B cell (primary cell): ENCODE data around the gene ISM1. TPM values are rescaled to one million over a fixed set of nuclear protein-coding genes. Genes with fewer than 3 reads are reported as not detected.

Experiments used
- ATAC-seq: fragments of 200-7000 bp; cut with Tn5 transposase; one replicate; pipeline ENCODE4 v1.10.0; 2021; ENCODE audit warnings: low read depth, mild to moderate bottlenecking, moderate number of reproducible peaks, moderate library complexity
- CTCF ChIA-PET: fragments of 350-600 bp; sonication (Branson Sonifier 250); formaldehyde crosslinking; loops from one replicate; lab custom pipeline; 2021; ENCODE audit warnings: antibody characterized with exemption, inconsistent platforms; lab: Charles Lee
- POLR2A ChIA-PET: fragments of 350-600 bp; sonication (Branson Sonifier 250); formaldehyde crosslinking; loops from one replicate; lab custom pipeline; 2021; ENCODE audit warnings: antibody characterized with exemption; lab: Charles Lee
- DNase-seq: peaks from one replicate; pipeline ENCODE4 v3.0.0; 2013
- H2AFZ ChIP-seq: 2 replicates; pipeline ENCODE4 v1.6.1; 2012; ENCODE audit warnings: mild to moderate bottlenecking, low read depth, low read length; ENCODE audit not compliant: insufficient read depth, poor library complexity, severe bottlenecking
- H3K27ac ChIP-seq, 2 donors: 1 replicate in 1 of 2; 2 replicates in 1 of 2; pipeline ENCODE4 v1.5.1; 2012 to 2013; ENCODE audit warnings: low read length in 2 of 2, mild to moderate bottlenecking in 2 of 2, moderate library complexity in 1 of 2
- H3K27me3 ChIP-seq, 4 experiments: fragments of 200-600 bp in 1 of 4; sonication (generic) in 1 of 4; replicated peaks in 1 of 4; 1 replicate in 2 of 4; 2 replicates in 2 of 4; pipeline versions ENCODE4 v1.6.1 to v1.7.0; 2013 to 2016; ENCODE audit warnings: low read length in 3 of 4, mild to moderate bottlenecking in 2 of 4, mixed read lengths in 1 of 4, moderate library complexity in 1 of 4; ENCODE audit not compliant: insufficient read depth in 4 of 4, control insufficient read depth in 3 of 4; ENCODE audit errors: control extremely low read depth in 1 of 4
- H3K36me3 ChIP-seq, 2 experiments: replicated peaks in 1 of 2; 1 replicate in 1 of 2; 2 replicates in 1 of 2; pipeline versions ENCODE4 v1.6.1 to v1.7.1; 2013; ENCODE audit warnings: low read length in 1 of 2; ENCODE audit not compliant: insufficient read depth in 2 of 2, control insufficient read depth in 1 of 2; ENCODE audit errors: control extremely low read depth in 1 of 2, extremely low read depth in 1 of 2
- H3K4me1 ChIP-seq, 2 donors: fragments of 200-600 bp in 1 of 2; sonication (generic) in 1 of 2; 1 replicate in 1 of 2; 2 replicates in 1 of 2; pipeline versions ENCODE4 v1.5.1 to v1.6.1; 2013 to 2017; ENCODE audit warnings: low read length in 2 of 2; ENCODE audit not compliant: control insufficient read depth in 2 of 2, insufficient read depth in 2 of 2
- H3K4me2 ChIP-seq: replicated peaks from 2 replicates; pipeline ENCODE3; 2012; ENCODE audit warnings: mild to moderate bottlenecking, low read depth, low read length; ENCODE audit not compliant: poor library complexity, severe bottlenecking
- H3K4me3 ChIP-seq, 5 experiments: fragments of 200-600 bp in 1 of 5; sonication (generic) in 1 of 5; 1 replicate in 3 of 5; 2 replicates in 2 of 5; pipeline versions ENCODE4 v1.5.1 to v1.7.0; 2011 to 2016; ENCODE audit warnings: low read length in 4 of 5, mild to moderate bottlenecking in 4 of 5, low read depth in 2 of 5, control low read depth in 1 of 5, moderate library complexity in 1 of 5; ENCODE audit not compliant: insufficient read depth in 1 of 5; ENCODE audit errors: control extremely low read depth in 1 of 5, extremely low read depth in 1 of 5
- H3K79me2 ChIP-seq: fragments of 200-600 bp; sonication (generic); one replicate; pipeline ENCODE4 v1.6.0; 2016; ENCODE audit warnings: low read length; ENCODE audit not compliant: control insufficient read depth, insufficient read depth
- H3K9ac ChIP-seq: fragments of 200-600 bp; sonication (generic); 2 replicates; pipeline ENCODE4 v1.6.1; 2017; ENCODE audit warnings: mild to moderate bottlenecking, low read length, moderate library complexity
- H3K9me3 ChIP-seq, 3 donors: one replicate each; pipeline versions ENCODE4 v1.6.1 to v1.7.1; 2013; ENCODE audit warnings: low read length in 2 of 3; ENCODE audit not compliant: control insufficient read depth in 2 of 3, insufficient read depth in 1 of 3; ENCODE audit errors: control extremely low read depth in 1 of 3
- H4K20me1 ChIP-seq: 2 replicates; pipeline ENCODE4 v1.6.0; 2012; ENCODE audit warnings: mild to moderate bottlenecking, low read length; ENCODE audit not compliant: insufficient read depth, control insufficient read depth, poor library complexity, severe bottlenecking
- H3K27ac Mint-ChIP-seq: one replicate; pipeline ENCODE4 v1.8.0; 2021; ENCODE audit warnings: mixed read lengths
- H3K27me3 Mint-ChIP-seq: one replicate; pipeline ENCODE4 v1.8.0; 2021; ENCODE audit warnings: mixed read lengths
- H3K4me1 Mint-ChIP-seq: one replicate; pipeline ENCODE4 v1.8.0; 2021; ENCODE audit warnings: mixed read lengths
- H3K4me3 Mint-ChIP-seq: one replicate; pipeline ENCODE4 v1.8.0; 2021; ENCODE audit warnings: mixed read lengths
- H3K9me3 Mint-ChIP-seq: one replicate; pipeline ENCODE4 v1.8.0; 2022; ENCODE audit warnings: mixed read lengths; ENCODE audit not compliant: insufficient read depth
- CTCF ChIP-seq: fragments of 200-600 bp; IDR thresholded peaks from one replicate; pipeline ENCODE4 v1.8.0; 2022; ENCODE audit warnings: antibody characterized with exemption, mild to moderate bottlenecking
- EZH2 ChIP-seq: IDR thresholded peaks from 2 replicates; pipeline ENCODE4 v1.6.1; 2012; ENCODE audit warnings: borderline replicate concordance, low read depth, mild to moderate bottlenecking, moderate library complexity, low read length; ENCODE audit not compliant: insufficient read depth, poor library complexity, severe bottlenecking
- WGBS: methylation state at CpG from one replicate; pipeline ENCODE4 v1.1.5; 2013; ENCODE audit warnings: missing lambda C conversion rate; ENCODE audit not compliant: insufficient coverage; 5-methylcytosine and 5-hydroxymethylcytosine counted together
- intact Hi-C: fragments of 100-400 bp; cut with micrococcal nuclease; formaldehyde crosslinking; loops from one replicate; pipeline ENCODE4 v1.10.0; 2022
- polyA plus RNA-seq: library from polyadenylated mRNA; depleted of rRNA; stranded (reverse); fragments of >200 nt; gene quantifications from 2 replicates; pipeline ENCODE4 v1.2.3, GENCODE V29; 2012
- total RNA-seq, 2 donors: library from RNA; stranded (reverse); fragments of 120-200 nt in 1 of 2; gene quantifications; 1 replicate in 1 of 2; 2 replicates in 1 of 2; pipeline versions ENCODE4 v1.2.3 to v1.2.4, GENCODE V29; 2013 to 2022

The ISM1 gene
- total and polyA plus RNA-seq, 2 donors (not counting 1 experiment from before 2014, with no cell fraction given), result not detected

- no peak overlapping the region for H3K4me2 ChIP-seq
- DNase-seq (no peak), ATAC-seq (no peak)
- H3K36me3 ChIP-seq, result no peaks in the 10 kb centered on the region
- H3K27ac Mint-ChIP-seq, result no peak overlapping the region
- no peaks in the 10 kb centered on the region for H3K4me1 Mint-ChIP-seq
- H3K4me3 ChIP-seq, result no peak overlapping the region
- H3K27ac ChIP-seq, result no peak overlapping the region
- H3K4me3 Mint-ChIP-seq, result no peak overlapping the region
- peaks cover 27% of the 10 kb centered on the region for H3K27me3 Mint-ChIP-seq
- H3K27me3 ChIP-seq, result peaks cover 0 to 2% (median 0%) of the 10 kb centered on the region in 4 experiments
- intact Hi-C loops, result no loop called here
- no peaks in the 10 kb centered on the region for H3K4me1 ChIP-seq
- no peaks in the 10 kb centered on the region for H4K20me1 ChIP-seq
- POLR2A ChIA-PET, result no interaction called here
- no peaks in the 10 kb centered on the region for H3K9me3 Mint-ChIP-seq
- TF ChIP-seq CTCF (no peak), EZH2 (no peak)
- CTCF ChIA-PET, result interaction anchor here (1.0 kb wide), 1 partner anchor 12 kb away, joined by 3 read pairs; no protein-coding TSS in a partner anchor
- H3K79me2 ChIP-seq, result no peaks in the 10 kb centered on the region
- no peak overlapping the region for H3K9ac ChIP-seq
- H3K9me3 ChIP-seq, result peaks cover 0 to 4% (median 0%) of the 10 kb centered on the region in 3 donors
- 92% methylated on average over 7 of the region's 18 CpGs for WGBS
- H2AFZ ChIP-seq, result no peak overlapping the region
Observed at GRCh38 chr20:13274275-13274861, 53.3 kb downstream of the ISM1 start.

- ATAC-seq (no peak), DNase-seq (no peak)
- Histone ChIP-seq H3K9me3 (no peaks in the 10 kb centered on the region), H2AFZ (no peak overlapping the region), H3K4me1 (no peaks in the 10 kb centered on the region), H3K4me2 (no peak overlapping the region), H3K36me3 (no peaks in the 10 kb centered on the region), H3K4me3 (no peak overlapping the region), H4K20me1 (no peaks in the 10 kb centered on the region), H3K79me2 (no peaks in the 10 kb centered on the region), H3K9ac (no peak overlapping the region), H3K27ac (no peak overlapping the region), H3K27me3 (peaks cover 0 to 2% (median 0%) of the 10 kb centered on the region in 4 experiments)
- Mint-ChIP-seq H3K9me3 (no peaks in the 10 kb centered on the region), H3K4me3 (no peak overlapping the region), H3K27ac (no peak overlapping the region), H3K27me3 (peaks cover 23% of the 10 kb centered on the region), H3K4me1 (no peaks in the 10 kb centered on the region)
- TF ChIP-seq EZH2 (no peak), CTCF (no peak)
- intact Hi-C loops, result no loop called here
- 82% methylated on average over 5 of the region's 6 CpGs for WGBS
- CTCF ChIA-PET, result no interaction called here
- POLR2A ChIA-PET, result no interaction called here
Observed at GRCh38 chr20:13276945-13277541, 56.0 kb downstream of the ISM1 start.
